GM12801 (cell line): Measurements from ENCODE around the gene ATAD1.

Experiments used
- TF ChIP-seq, protein P1 (sequence below): IDR thresholded peaks from one replicate; pipeline ENCODE4 v1.5.1; 2011; ENCODE audit warnings: control low read depth; ENCODE audit not compliant: insufficient read length; ENCODE audit errors: extremely low read depth

ATAD1 gene

GRCh38 chr10:87842220-87842641 is 24.2 kb upstream of the ATAD1 start:
- TF ChIP-seq, protein P1, sequence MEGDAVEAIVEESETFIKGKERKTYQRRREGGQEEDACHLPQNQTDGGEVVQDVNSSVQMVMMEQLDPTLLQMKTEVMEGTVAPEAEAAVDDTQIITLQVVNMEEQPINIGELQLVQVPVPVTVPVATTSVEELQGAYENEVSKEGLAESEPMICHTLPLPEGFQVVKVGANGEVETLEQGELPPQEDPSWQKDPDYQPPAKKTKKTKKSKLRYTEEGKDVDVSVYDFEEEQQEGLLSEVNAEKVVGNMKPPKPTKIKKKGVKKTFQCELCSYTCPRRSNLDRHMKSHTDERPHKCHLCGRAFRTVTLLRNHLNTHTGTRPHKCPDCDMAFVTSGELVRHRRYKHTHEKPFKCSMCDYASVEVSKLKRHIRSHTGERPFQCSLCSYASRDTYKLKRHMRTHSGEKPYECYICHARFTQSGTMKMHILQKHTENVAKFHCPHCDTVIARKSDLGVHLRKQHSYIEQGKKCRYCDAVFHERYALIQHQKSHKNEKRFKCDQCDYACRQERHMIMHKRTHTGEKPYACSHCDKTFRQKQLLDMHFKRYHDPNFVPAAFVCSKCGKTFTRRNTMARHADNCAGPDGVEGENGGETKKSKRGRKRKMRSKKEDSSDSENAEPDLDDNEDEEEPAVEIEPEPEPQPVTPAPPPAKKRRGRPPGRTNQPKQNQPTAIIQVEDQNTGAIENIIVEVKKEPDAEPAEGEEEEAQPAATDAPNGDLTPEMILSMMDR, result no peak

- TF ChIP-seq, protein P1, result no peak
Measured at GRCh38 chr10:87841186-87841585, 23.2 kb upstream of the ATAD1 start.

DNA sequence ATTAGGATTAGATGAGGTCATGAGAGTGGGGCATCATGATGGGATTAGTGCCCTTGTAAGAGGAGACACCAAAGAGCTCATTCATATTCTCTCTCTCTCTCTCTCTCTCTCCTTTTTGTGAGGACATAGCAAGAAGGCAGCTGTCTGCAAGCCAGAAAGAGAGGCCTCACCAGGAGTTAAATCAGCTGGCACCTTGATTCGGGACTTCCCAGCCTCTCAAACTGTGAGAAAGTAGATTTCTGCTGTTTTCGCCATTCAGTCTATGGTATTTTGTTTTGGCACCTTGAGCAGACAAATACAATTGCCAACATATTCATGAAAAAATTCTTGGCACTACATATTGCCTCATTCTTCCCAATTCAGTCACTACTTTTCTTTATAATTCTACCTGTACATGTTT is 20.6 kb upstream of the ATAD1 start:
- TF ChIP-seq, protein P1, result no peak

- TF ChIP-seq, protein P1, result no peak
Measured at GRCh38 chr10:87837445-87837844, 19.4 kb upstream of the ATAD1 start.

- TF ChIP-seq, protein P1, result no peak
Measured at GRCh38 chr10:87836098-87836497, 18.1 kb upstream of the ATAD1 start.

GRCh38 chr10:87829986-87830729 is 12.1 kb upstream of the ATAD1 start:
- TF ChIP-seq, protein P1, result no peak

GRCh38 chr10:87827681-87828080 is 9.7 kb upstream of the ATAD1 start:
- TF ChIP-seq, protein P1, result no peak
